HepG2 (cell line): ENCODE measurements around the gene BIRC2.

ENCODE experiments used
- KDM4B ChIP-seq: sonication (generic); formaldehyde crosslinking; IDR thresholded peaks from 2 replicates; pipeline ENCODE4 v1.4.0; 2020; ENCODE audit warnings: missing genetic modification reagents
- ZNF724P ChIP-seq: sonication (generic); formaldehyde crosslinking; IDR thresholded peaks from 2 replicates; pipeline ENCODE4 v1.8.0; 2022; ENCODE audit warnings: missing genetic modification reagents, borderline replicate concordance

- no peak for TF ChIP-seq ZNF724P (CRISPR knock-in tag)
- no peak for TF ChIP-seq KDM4B (CRISPR knock-in tag)
Measured at GRCh38 chr11:102398297-102398696, 51.3 kb downstream of the BIRC2 start.
